Mucosa of descending colon (tissue), 3 donors: ENCODE measurements around the gene LCN1. TPM values are rescaled to one million over a fixed set of nuclear protein-coding genes. Genes with fewer than 3 reads are reported as not detected.
"Not testable (repeated sequence)": the region's sequence is repeated elsewhere in the genome, so short reads cannot be mapped to it uniquely, and the experiment has no call there.

Source experiments
- ATAC-seq: fragments of 200-7000 bp; cut with Tn5 transposase; one replicate; pipeline ENCODE4 v1.9.1; 2020; ENCODE audit warnings: mild to moderate bottlenecking, moderate library complexity
- DNase-seq, 3 donors: peaks; one replicate each; pipeline ENCODE4 v3.0.0-alpha.2; 2020
- H3K36me3 ChIP-seq: fragments of 200-600 bp; one replicate; pipeline ENCODE4 v1.8.0; 2021; ENCODE audit warnings: low read depth, mild to moderate bottlenecking
- H3K4me1 ChIP-seq: fragments of 200-600 bp; one replicate; pipeline ENCODE4 v1.8.0; 2021; ENCODE audit warnings: low read depth, mild to moderate bottlenecking
- H3K4me3 ChIP-seq: fragments of 200-600 bp; one replicate; pipeline ENCODE4 v1.8.0; 2021; ENCODE audit warnings: mild to moderate bottlenecking
- H3K9me3 ChIP-seq: fragments of 200-600 bp; one replicate; pipeline ENCODE4 v1.8.0; 2021; ENCODE audit warnings: mild to moderate bottlenecking
- CTCF ChIP-seq: fragments of 200-600 bp; IDR thresholded peaks from one replicate; pipeline ENCODE4 v1.8.0; 2022; ENCODE audit warnings: antibody characterized with exemption, mild to moderate bottlenecking
- intact Hi-C, 2 donors: fragments of 100-400 bp; cut with DNase I in 1 of 2; cut with micrococcal nuclease in 1 of 2; formaldehyde crosslinking; loops; one replicate each; pipeline versions ENCODE4 v1.11.0 to v1.11.1; 2022; cut with DNase I, micrococcal nuclease
- total RNA-seq, 3 donors: library from RNA; stranded (reverse); fragmentation: NEBNext Ultra II Directional in 2 of 3; extraction: Animal tissue kit (Norgen Biotek cat#: 25700) in 2 of 3; gene quantifications; one replicate each; pipeline versions ENCODE4 v1.2.1 to v1.2.4, GENCODE V29; 2021 to 2023
- donor health status: DM: no; HTN: no; CAD: no; lungs with moderate emphysema.
- donor health status: DM: no; HTN: no; CAD: no.
- donor health status: DM: no; HTN: yes; CAD: no.

LCN1 gene
- total RNA-seq, 3 donors from 2014 or later: not detected

DNA sequence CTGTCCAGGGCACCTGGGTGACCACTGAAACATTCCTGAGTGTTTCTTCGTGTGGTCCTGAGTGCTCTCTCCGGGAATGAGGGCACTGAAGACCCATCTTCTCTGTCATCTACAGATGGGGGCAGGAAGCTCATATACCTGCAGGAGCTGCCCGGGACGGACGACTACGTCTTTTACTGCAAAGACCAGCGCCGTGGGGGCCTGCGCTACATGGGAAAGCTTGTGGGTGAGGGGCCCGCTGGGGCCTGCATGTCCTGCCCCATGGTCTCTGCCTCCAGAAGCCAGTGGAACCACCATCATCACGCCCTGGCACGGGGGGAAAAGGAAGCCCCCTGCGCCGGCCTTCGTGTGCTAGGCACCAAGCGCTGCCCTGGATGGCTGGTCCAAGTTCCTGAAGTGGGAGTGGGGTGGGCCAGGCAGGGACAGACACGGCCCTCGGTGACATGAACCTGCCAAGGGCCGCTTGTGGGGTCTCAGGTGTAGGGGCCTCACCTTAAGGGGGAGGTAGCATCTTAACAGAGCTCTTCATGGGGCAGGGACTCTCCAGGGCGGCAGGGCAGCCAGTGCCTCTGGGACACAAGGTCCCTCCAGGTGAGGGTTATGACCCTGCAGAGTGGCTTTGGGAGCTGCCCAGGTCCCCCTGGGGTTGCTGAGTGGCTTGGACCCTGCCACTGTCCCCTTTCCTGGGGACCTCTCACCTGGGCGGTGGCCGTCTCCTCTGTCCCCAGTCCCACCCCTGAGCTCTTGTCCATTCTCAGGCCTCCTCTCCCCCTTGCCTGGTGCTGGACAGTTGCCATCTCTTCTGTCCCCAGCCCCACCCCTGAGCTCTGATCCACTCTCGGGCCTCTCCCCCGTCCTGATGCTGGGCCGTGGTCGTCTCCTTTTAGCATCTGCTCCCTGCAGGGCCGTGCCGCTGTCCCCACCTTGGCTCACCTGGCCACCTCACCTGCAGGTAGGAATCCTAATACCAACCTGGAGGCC, 26.8 kb downstream of the LCN1 start:
- no peaks in the 10 kb centered on the region for H3K4me1 ChIP-seq
- TF ChIP-seq CTCF: no peak
- H3K4me3 ChIP-seq: no peak overlapping the region
- intact Hi-C loops: no loop called here
- ATAC-seq: no peak
- H3K9me3 ChIP-seq: no peaks in the 10 kb centered on the region
- DNase-seq: no peak
- no peaks in the 10 kb centered on the region for H3K36me3 ChIP-seq

DNA sequence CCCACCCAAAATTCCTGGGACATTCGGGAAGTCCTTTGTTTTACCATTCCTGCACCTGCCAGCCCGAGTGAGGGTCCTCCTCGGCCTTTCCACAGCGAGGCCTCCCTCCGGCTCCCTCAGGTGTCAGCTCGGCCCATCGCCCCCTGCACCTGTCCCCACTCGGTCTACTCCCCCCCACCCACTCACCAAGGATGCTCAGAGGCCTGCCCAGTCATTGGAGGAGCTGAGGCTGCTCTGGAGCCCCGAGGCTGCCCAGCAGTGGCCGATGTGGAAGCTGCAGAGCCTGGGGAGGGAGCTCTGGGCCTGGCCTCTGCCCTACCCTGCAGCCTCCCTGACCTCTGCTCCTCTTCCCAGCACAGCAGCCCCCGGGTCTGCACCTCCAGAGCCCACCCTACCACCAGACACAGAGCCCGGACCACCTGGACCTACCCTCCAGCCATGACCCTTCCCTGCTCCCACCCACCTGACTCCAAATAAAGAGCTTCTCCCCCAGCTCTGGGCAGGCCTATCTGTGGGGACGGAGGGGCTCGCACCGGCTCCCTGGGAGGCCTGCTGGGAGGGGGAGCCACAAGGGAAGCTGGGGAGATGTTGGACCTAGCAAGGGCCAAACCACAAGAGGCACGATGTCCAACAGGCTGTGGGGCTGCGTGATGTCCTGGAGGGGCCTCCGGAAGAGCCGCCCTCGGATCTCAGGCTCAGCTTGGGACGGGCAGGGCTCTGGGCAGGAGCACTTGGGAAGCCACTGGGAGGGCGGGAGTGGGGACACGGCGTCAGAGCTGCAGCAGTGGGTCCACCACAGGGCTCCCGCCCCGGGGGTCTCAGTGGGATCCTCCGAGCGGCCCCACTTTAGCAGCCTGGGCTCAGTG, 28.5 kb downstream of the LCN1 start:
- DNase-seq, ATAC-seq, H3K36me3 ChIP-seq, H3K4me3 ChIP-seq, intact Hi-C loops, H3K9me3 ChIP-seq, H3K4me1 ChIP-seq: not testable (repeated sequence)

DNA sequence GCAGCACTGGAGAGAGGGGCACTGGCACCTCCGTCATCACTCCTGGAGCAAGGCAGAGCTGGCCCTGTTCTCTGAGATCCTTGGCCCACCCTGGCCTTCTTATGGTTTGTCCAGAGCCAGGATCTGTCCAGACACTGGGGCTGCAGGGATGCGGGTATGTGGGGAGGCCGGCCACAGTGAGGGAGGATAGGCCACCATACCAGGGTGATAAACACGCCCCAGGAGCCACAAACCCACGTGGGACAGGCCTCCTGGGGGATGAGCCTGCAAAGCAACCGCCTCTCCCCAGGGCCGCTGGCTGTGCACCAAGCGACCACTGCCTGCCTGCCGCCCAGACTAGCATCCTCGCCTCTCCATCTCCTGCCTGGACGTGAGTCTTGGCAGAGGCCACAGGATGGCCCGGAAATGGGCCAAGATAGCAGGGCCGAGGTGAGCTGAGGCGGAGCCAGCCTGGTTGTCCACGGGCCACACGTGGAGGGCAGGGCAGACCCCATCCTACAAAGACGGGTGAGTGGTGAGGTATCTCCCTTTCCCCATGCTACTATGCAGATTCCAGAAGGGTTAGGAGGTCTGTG, 29.2 kb downstream of the LCN1 start:
- Histone ChIP-seq H3K4me1 (no peaks in the 10 kb centered on the region), H3K9me3 (no peaks in the 10 kb centered on the region), H3K4me3 (no peak overlapping the region), H3K36me3 (no peaks in the 10 kb centered on the region)
- ATAC-seq (no peak), DNase-seq (no peak)
- intact Hi-C loops: no loop called here
- TF ChIP-seq CTCF: no peak

DNA sequence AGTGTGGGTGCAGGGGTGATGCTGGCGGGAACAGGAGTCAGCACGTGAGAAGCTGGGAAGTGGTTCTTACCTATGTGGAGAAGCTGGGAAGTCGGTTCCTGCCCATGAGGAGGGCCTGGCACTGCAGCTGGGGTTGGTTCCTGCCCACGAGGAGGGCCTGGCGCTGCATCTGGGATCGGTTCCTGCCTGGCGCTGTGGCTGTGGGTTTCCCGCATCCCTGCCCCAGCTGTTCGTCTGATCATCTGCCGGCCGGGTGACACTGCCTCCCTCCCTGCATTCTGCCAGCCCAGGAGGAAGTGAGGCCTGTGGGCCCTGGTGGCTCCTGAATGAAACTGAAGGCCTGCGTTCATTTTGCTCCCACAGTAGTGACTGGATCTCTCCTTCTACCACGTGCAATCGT, 29.8 kb downstream of the LCN1 start:
- ATAC-seq: no peak
- no peak for TF ChIP-seq CTCF
- intact Hi-C loops: no loop called here

GRCh38 chr9:135551456-135551855, 30.2 kb downstream of the LCN1 start:
- intact Hi-C loops: no loop called here
- Histone ChIP-seq H3K4me1 (no peaks in the 10 kb centered on the region), H3K4me3 (no peak overlapping the region), H3K36me3 (no peaks in the 10 kb centered on the region), H3K9me3 (no peaks in the 10 kb centered on the region)
- TF ChIP-seq CTCF: no peak
- DNase-seq: no peak
- ATAC-seq: no peak

More for the DNA sequence above, 29.8 kb downstream of the LCN1 start:
- no peaks in the 10 kb centered on the region for H3K9me3 ChIP-seq
- no peak for DNase-seq
- no peaks in the 10 kb centered on the region for H3K36me3 ChIP-seq
- no peaks in the 10 kb centered on the region for H3K4me1 ChIP-seq
- H3K4me3 ChIP-seq: no peak overlapping the region
